Measurements from ENCODE around the gene LHX3. TPM values are rescaled to one million over a fixed set of nuclear protein-coding genes. Genes with fewer than 3 reads are reported as not detected.

LHX3 gene
- total RNA-seq, 3 donors from 2014 or later = not detected

- Histone ChIP-seq H3K9me3 (no peaks in the 10 kb centered on the region), H3K36me3 (no peaks in the 10 kb centered on the region), H3K27me3 (peaks cover under 1 to 5% of the 10 kb centered on the region in 2 donors), H3K4me1 (no peaks in the 10 kb centered on the region), H3K27ac (no peak overlapping the region), H3K4me3 (no peak overlapping the region)
- intact Hi-C loops (cut with DNase I; ENCODE audit: low total_unique reads) = no loop called here
- DNase-seq (ENCODE audit: low spot score in 2 of 2) = no peak
- TF ChIP-seq CTCF (IDR thresholded peaks at IDR 0.05) (no peak), POLR2AphosphoS5 (IDR thresholded peaks at IDR 0.05) (no peak), POLR2A (IDR thresholded peaks at IDR 0.05) (no peak)
Observed at GRCh38 chr9:136210276-136210675, 5.3 kb upstream of the LHX3 start.

GRCh38 chr9:136209786-136210185 is 4.9 kb upstream of the LHX3 start:
- no peak for DNase-seq (ENCODE audit: low spot score in 2 of 2)
- H3K4me1 ChIP-seq = no peaks in the 10 kb centered on the region
- no peaks in the 10 kb centered on the region for H3K36me3 ChIP-seq
- intact Hi-C loops (cut with DNase I; ENCODE audit: low total_unique reads) = no loop called here
- TF ChIP-seq CTCF (IDR thresholded peaks at IDR 0.05) (no peak), POLR2AphosphoS5 (IDR thresholded peaks at IDR 0.05) (no peak), POLR2A (IDR thresholded peaks at IDR 0.05) (no peak)
- no peak overlapping the region for H3K4me3 ChIP-seq
- H3K27me3 ChIP-seq = peaks cover 6 to 10% of the 10 kb centered on the region in 2 donors
- no peak overlapping the region for H3K27ac ChIP-seq
- no peaks in the 10 kb centered on the region for H3K9me3 ChIP-seq

GRCh38 chr9:136209232-136209631 is 4.3 kb upstream of the LHX3 start:
- Histone ChIP-seq H3K4me3 (no peak overlapping the region), H3K4me1 (no peaks in the 10 kb centered on the region), H3K27ac (no peak overlapping the region), H3K36me3 (no peaks in the 10 kb centered on the region), H3K27me3 (peaks cover 8 to 16% of the 10 kb centered on the region in 2 donors), H3K9me3 (no peaks in the 10 kb centered on the region)
- no peak for DNase-seq (ENCODE audit: low spot score in 2 of 2)
- intact Hi-C loops (cut with DNase I; ENCODE audit: low total_unique reads) = no loop called here
- TF ChIP-seq POLR2A (IDR thresholded peaks at IDR 0.05) (no peak), CTCF (IDR thresholded peaks at IDR 0.05) (no peak), POLR2AphosphoS5 (IDR thresholded peaks at IDR 0.05) (no peak)

- Histone ChIP-seq H3K9me3 (no peaks in the 10 kb centered on the region), H3K4me3 (no peak overlapping the region), H3K36me3 (no peaks in the 10 kb centered on the region), H3K27me3 (peaks cover 8 to 21% of the 10 kb centered on the region in 2 donors), H3K27ac (no peak overlapping the region), H3K4me1 (no peaks in the 10 kb centered on the region)
- DNase-seq (ENCODE audit: low spot score in 2 of 2) = no peak
- TF ChIP-seq CTCF (IDR thresholded peaks at IDR 0.05) (no peak), POLR2AphosphoS5 (IDR thresholded peaks at IDR 0.05) (no peak), POLR2A (IDR thresholded peaks at IDR 0.05) (no peak)
- intact Hi-C loops (cut with DNase I; ENCODE audit: low total_unique reads) = no loop called here
Observed at GRCh38 chr9:136208675-136209074, 3.7 kb upstream of the LHX3 start.

GRCh38 chr9:136207616-136208015 is 2.7 kb upstream of the LHX3 start:
- TF ChIP-seq CTCF (IDR thresholded peaks at IDR 0.05) = no peak
- TF ChIP-seq POLR2AphosphoS5 (IDR thresholded peaks at IDR 0.05) = no peak
- TF ChIP-seq POLR2A (IDR thresholded peaks at IDR 0.05) = no peak
- intact Hi-C loops (cut with DNase I; ENCODE audit: low total_unique reads) = no loop called here
- H3K9me3 ChIP-seq = no peaks in the 10 kb centered on the region
- H3K4me3 ChIP-seq = no peak overlapping the region
- H3K27ac ChIP-seq = no peak overlapping the region
- no peak for DNase-seq (ENCODE audit: low spot score in 2 of 2)
- no peaks in the 10 kb centered on the region for H3K36me3 ChIP-seq
- no peaks in the 10 kb centered on the region for H3K4me1 ChIP-seq
- peaks cover 11 to 30% of the 10 kb centered on the region in 2 donors for H3K27me3 ChIP-seq

All from breast epithelium (tissue), 4 donors.